Liver (tissue), 3 donors: ENCODE data around the gene SCN9A.

Experiments
- CTCF ChIP-seq: fragments of 150-350 bp; IDR thresholded peaks from 2 replicates; pipeline ENCODE4 v1.5.1; 2017; ENCODE audit warnings: improper control_type of control experiment, low read depth, low read length; ENCODE audit not compliant: missing input control
- MAX ChIP-seq: IDR thresholded peaks from 2 replicates; pipeline ENCODE4 v1.6.1; 2016; ENCODE audit warnings: antibody characterized with exemption
- NR2F2 ChIP-seq: IDR thresholded peaks from 2 replicates; pipeline ENCODE4 v1.6.1; 2016; ENCODE audit warnings: antibody characterized with exemption
- TAF1 ChIP-seq: conservative IDR thresholded peaks from 2 replicates; pipeline ENCODE4 v1.6.1; 2016; ENCODE audit warnings: antibody characterized with exemption, mild to moderate bottlenecking
- donor health status: healthy.
- donor health status: healthy.

DNA sequence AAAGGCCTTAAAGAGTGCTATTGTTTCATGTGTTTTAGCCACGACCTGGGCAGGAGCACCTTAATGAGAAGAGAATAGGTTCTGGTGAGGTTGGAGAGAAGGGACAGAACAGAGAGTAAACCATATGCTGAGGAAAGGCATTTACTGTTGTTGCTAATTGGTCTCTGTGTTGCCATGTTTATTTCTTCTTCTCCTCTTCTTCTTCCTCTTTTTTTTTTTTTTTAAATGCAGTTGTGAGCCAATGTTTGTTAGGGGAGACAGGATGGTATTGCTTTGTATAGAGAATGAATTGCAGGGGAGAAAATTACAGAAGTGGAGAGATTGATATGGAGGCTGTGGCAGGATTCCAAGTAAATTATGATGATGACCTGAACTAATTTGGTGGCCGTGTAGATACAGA is 2.6 kb downstream of the SCN9A start:
- no peak for TF ChIP-seq CTCF
- no peak for TF ChIP-seq NR2F2
- TF ChIP-seq MAX = no peak
- TF ChIP-seq TAF1 = no peak
